HT1080 (cell line): ENCODE results near the gene HNRNPA1L2. TPM values are rescaled to one million over a fixed set of nuclear protein-coding genes. Genes with fewer than 3 reads are reported as not detected.
"Not testable (repeated sequence)": the region's sequence is repeated elsewhere in the genome, so short reads cannot be mapped to it uniquely, and the experiment has no call there.

Experiments
- DNase-seq: peaks from one replicate; pipeline ENCODE4 v3.0.0-alpha.2; 2015; ENCODE audit warnings: low read depth
- total RNA-seq: library from RNA; depleted of rRNA; stranded (reverse); fragments of >200 nt; shearing (Covaris generic); gene quantifications from 2 replicates; pipeline ENCODE4 v1.2.3, GENCODE V29; 2014; rRNA removed

HNRNPA1L2 gene
- total RNA-seq, 1 experiment from 2014 or later = 3.1 TPM

GRCh38 chr13:52644108-52644507 lies 1.9 kb downstream of the HNRNPA1L2 start:
- no peak for DNase-seq

GRCh38 chr13:52646967-52647366 lies 4.7 kb downstream of the HNRNPA1L2 start:
- DNase-seq = no peak

DNA sequence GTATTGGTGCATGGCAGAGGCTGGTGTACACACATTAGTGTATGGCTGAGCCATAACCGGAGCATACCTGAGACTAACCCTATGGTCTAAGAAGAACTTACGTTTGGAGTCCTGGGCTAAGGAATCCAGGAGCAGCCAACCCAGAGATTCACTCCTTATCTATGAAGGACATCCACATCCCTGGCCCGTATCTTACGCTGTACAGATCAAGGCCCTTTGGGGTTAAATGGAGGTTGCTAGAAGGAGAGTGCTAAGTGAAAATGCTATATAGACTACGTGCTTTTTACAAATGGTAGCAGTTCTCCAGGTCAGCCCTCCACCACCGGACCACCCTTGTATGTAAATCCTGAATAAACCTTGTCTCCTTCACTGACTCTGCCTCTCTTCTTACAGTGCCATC lies 8.5 kb downstream of the HNRNPA1L2 start:
- DNase-seq = no peak

GRCh38 chr13:52651897-52652195 lies 9.6 kb downstream of the HNRNPA1L2 start:
- no peak for DNase-seq

- peak; percentile 99 for DNase-seq
Measured at GRCh38 chr13:52652196-52652979, 10.2 kb downstream of the HNRNPA1L2 start, which contains the start of gene SUGT1. Gene SUGT1, plus strand, starts transcription at chr13:52652836. Its CDS starts 85 bp downstream, at chr13:52652921.

- DNase-seq = no peak
Measured at GRCh38 chr13:52652980-52653303, 10.7 kb downstream of the HNRNPA1L2 start.

DNA sequence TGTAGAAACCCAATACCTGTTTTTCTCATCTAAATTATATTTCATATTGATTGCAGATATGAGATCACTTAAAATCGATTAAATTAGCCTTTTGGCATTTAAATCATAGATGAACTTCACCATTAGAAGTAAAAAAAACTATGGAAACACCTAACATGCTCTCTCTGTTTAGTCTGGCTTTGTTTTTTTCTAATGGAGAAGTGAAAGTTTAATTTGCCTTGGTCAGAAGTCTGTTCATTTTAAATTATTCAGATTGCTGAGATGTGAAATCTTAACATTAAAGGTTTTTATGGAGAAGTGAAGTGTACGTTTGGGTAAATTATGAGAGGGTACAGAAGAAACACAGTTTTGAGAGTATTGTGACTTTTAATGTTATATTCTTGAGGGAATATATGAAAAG lies 17.1 kb downstream of the HNRNPA1L2 start:
- DNase-seq = no peak

DNA sequence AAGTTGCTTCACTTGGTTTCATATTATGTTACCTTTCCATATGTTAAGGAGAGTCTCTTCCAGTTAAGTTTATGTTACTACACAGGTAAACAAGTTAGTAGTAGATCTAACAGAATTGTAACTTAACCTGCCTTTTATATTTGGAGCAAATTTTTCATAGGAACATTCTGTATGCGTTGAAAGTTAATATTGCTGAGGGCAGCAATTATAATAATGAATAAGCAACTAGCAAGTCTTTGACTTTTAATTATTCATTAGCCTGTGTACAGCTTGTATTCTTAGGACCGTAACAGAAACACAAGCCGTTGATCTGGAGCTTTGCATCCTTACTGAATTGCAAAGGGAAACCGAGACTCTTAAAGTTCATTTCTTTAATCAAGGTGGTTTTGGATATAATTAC lies 22.0 kb downstream of the HNRNPA1L2 start:
- DNase-seq = no peak

DNA sequence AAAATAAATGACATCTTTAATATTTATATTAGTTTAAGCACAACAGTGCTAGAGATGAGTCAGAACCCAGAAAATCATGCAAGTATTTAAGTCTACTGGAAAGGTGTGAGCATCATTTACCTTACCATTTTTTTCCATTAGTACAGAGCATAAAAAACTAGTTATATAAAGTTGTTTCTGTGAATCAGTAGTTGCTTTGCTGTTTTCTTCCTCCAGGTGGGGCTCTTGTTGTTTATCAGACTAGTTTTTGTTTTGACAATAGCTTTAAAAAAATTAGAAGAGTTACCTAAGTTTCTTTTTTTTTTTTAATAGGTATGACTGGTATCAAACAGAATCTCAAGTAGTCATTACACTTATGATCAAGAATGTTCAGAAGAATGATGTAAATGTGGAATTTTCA lies 23.1 kb downstream of the HNRNPA1L2 start:
- peak; percentile 25 for DNase-seq

GRCh38 chr13:52669677-52670076 lies 27.4 kb downstream of the HNRNPA1L2 start:
- DNase-seq = no peak

- no peak for DNase-seq
Measured at GRCh38 chr13:52670726-52671125, 28.5 kb downstream of the HNRNPA1L2 start.

DNA sequence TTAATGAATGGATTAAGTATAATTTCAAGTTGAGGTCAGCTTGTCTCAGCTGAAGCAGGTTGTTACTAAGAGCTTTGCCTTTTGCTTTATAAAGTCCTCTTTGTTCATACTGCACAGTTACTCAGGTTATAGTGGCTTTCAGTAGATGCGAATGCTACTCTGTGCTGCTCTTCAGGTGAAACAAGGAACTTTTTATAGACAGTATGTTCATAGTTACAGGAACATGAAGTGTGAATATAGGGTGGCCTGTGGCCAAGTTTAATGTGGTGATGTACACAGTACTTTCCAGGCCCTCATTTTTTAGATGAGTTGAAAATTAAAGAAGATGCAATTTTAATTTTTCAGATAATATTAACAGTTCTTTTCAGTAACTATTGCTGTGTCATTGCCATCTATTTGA lies 31.2 kb downstream of the HNRNPA1L2 start:
- no peak for DNase-seq

DNA sequence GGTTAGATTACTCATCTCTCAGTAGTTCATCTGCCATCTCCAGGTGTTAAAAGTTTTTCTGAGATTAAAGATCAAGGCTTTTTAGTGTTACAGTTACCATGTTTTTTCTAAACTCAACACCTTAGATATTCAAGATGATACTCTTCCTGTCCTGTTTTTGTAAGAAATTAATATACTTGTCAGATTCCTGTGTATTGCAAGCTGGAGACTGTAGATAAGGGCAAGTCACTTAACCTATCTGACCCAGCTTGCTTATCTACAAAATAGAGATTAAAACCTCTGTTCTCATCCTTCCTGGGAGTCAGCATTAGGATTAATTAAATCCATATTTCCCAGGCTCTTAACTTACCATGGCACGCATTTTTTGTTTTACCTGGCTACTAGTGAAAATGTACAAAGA lies 35.6 kb downstream of the HNRNPA1L2 start:
- DNase-seq = no peak

- not testable (repeated sequence) for DNase-seq
Measured at GRCh38 chr13:52685806-52686205, 43.6 kb downstream of the HNRNPA1L2 start.

DNA sequence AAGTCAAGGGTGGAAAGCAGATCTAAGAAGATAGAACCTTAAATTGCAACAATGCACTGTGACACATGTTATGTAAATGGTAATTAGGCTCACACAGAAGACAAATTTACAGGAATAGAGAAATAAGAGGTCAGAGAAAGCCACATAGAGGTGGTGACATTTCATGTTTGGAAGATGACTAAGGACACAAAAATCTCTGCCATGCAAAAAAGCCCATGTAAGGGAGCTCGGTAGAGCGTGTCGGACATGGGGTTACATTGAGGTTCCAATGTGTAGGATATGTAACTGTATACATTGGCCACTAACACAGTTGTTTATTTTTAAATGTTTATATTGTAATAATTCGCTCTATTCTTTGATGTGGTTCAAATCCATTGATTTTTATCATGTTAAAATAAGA lies 44.1 kb downstream of the HNRNPA1L2 start:
- DNase-seq = peak; percentile 4

Other genes starting within 250 kb of the HNRNPA1L2 start
- gene THSD1, start 236.3 kb upstream of the HNRNPA1L2 start, total RNA-seq = 11.9 and 13.4 TPM in 2 replicates
- 21.8 and 24.5 TPM in 2 replicates for gene VPS36, start 191.8 kb upstream of the HNRNPA1L2 start, total RNA-seq
- gene CKAP2, start 187.0 kb upstream of the HNRNPA1L2 start, total RNA-seq = 43.7 and 60.0 TPM in 2 replicates
- 60.6 and 79.5 TPM in 2 replicates for gene SUGT1, start 10.4 kb downstream of the HNRNPA1L2 start, total RNA-seq
- not detected in 2 replicates for gene CNMD, start 97.4 kb downstream of the HNRNPA1L2 start, total RNA-seq
- gene PCDH8, start 206.2 kb downstream of the HNRNPA1L2 start, total RNA-seq = not detected in 2 replicates